ENCODE results near the gene JAKMIP2.
"Not testable (repeated sequence)": the region's sequence is repeated elsewhere in the genome, so short reads cannot be mapped to it uniquely, and the experiment has no call there.

- TF ChIP-seq CTCF (conservative IDR thresholded peaks at IDR 0.05; ENCODE audit: low read length); EZH2phosphoT487 (IDR thresholded peaks at IDR 0.05; ENCODE audit: borderline replicate concordance): not testable (repeated sequence)
Measured at GRCh38 chr5:147721191-147721960, 61.2 kb downstream of the JAKMIP2 start.
